RCC 7860 (cell line): Measurements from ENCODE around the gene OIT3.
"Not testable (repeated sequence)": the region's sequence is repeated elsewhere in the genome, so short reads cannot be mapped to it uniquely, and the experiment has no call there.

Experiments
- DNase-seq: peaks from one replicate; pipeline ENCODE4 v3.0.0-alpha.2; 2015; ENCODE audit warnings: low spot score
- FAIRE-seq: peaks from 2 replicates; lab custom pipeline; 2012; peaks lifted over from hg19 to GRCh38; lab: Jason Lieb, UNC

Gene OIT3

GRCh38 chr10:72899545-72899944 is 6.0 kb downstream of the OIT3 start:
- no peak for FAIRE-seq
- no peak for DNase-seq

GRCh38 chr10:72903941-72904446 is 10.5 kb downstream of the OIT3 start:
- not testable (repeated sequence) for DNase-seq, FAIRE-seq

GRCh38 chr10:72904806-72905205 is 11.3 kb downstream of the OIT3 start:
- FAIRE-seq: no peak
- DNase-seq: no peak

- FAIRE-seq (no peak), DNase-seq (no peak)
These were observed 12.9 kb downstream of the OIT3 start for GRCh38 chr10:72906446-72906845.

- FAIRE-seq: no peak
- no peak for DNase-seq
These were observed 17.2 kb downstream of the OIT3 start for GRCh38 chr10:72910705-72911104.

GRCh38 chr10:72911758-72912157 is 18.2 kb downstream of the OIT3 start:
- DNase-seq (no peak), FAIRE-seq (no peak)

GRCh38 chr10:72912736-72913135 is 19.2 kb downstream of the OIT3 start:
- FAIRE-seq (no peak), DNase-seq (no peak)

GRCh38 chr10:72913287-72913686 is 19.7 kb downstream of the OIT3 start:
- FAIRE-seq (no peak), DNase-seq (no peak)

GRCh38 chr10:72917201-72917600 is 23.7 kb downstream of the OIT3 start:
- not testable (repeated sequence) for DNase-seq, FAIRE-seq

GRCh38 chr10:72917803-72918332 is 24.3 kb downstream of the OIT3 start:
- not testable (repeated sequence) for FAIRE-seq, DNase-seq

GRCh38 chr10:72918352-72918751 is 24.8 kb downstream of the OIT3 start:
- FAIRE-seq: no peak
- no peak for DNase-seq

GRCh38 chr10:72921147-72921683 is 27.7 kb downstream of the OIT3 start:
- not testable (repeated sequence) for FAIRE-seq, DNase-seq

- DNase-seq (no peak), FAIRE-seq (no peak)
These were observed 30.8 kb downstream of the OIT3 start for GRCh38 chr10:72924351-72924750.

- FAIRE-seq (no peak), DNase-seq (no peak)
These were observed 32.5 kb downstream of the OIT3 start for GRCh38 chr10:72925951-72926465.

GRCh38 chr10:72927485-72927884 is 33.9 kb downstream of the OIT3 start:
- no peak for DNase-seq
- FAIRE-seq: no peak

- FAIRE-seq: no peak
- no peak for DNase-seq
These were observed 35.3 kb downstream of the OIT3 start for GRCh38 chr10:72928798-72929197.

GRCh38 chr10:72930276-72930675 is 36.7 kb downstream of the OIT3 start:
- no peak for FAIRE-seq
- no peak for DNase-seq

- FAIRE-seq: no peak
- DNase-seq: no peak
These were observed 38.9 kb downstream of the OIT3 start for GRCh38 chr10:72932259-72933015.

- FAIRE-seq: no peak
- DNase-seq: peak; percentile 19
These were observed 41.8 kb downstream of the OIT3 start for GRCh38 chr10:72935361-72935760.

- FAIRE-seq (no peak), DNase-seq (no peak)
These were observed 50.1 kb downstream of the OIT3 start for GRCh38 chr10:72943498-72944234.

GRCh38 chr10:72946963-72947362 is 53.4 kb downstream of the OIT3 start:
- FAIRE-seq (no peak), DNase-seq (no peak)
